Stimulated activated CD4-positive, alpha-beta T cell treated with anti-CD3 and anti-CD28 coated beads, Interleukin-1b, Interleukin-23, amount 100 ng/mL, for 4 hours (primary cell): ENCODE results near the gene RAD17.
"Not testable (repeated sequence)": the region's sequence is repeated elsewhere in the genome, so short reads cannot be mapped to it uniquely, and the experiment has no call there.

Experiments used
- DNase-seq, 2 donors: peaks; one replicate each; pipeline ENCODE4 v3.0.0-alpha.2; 2020; ENCODE audit warnings: low read depth in 2 of 2

Gene RAD17, protein sequence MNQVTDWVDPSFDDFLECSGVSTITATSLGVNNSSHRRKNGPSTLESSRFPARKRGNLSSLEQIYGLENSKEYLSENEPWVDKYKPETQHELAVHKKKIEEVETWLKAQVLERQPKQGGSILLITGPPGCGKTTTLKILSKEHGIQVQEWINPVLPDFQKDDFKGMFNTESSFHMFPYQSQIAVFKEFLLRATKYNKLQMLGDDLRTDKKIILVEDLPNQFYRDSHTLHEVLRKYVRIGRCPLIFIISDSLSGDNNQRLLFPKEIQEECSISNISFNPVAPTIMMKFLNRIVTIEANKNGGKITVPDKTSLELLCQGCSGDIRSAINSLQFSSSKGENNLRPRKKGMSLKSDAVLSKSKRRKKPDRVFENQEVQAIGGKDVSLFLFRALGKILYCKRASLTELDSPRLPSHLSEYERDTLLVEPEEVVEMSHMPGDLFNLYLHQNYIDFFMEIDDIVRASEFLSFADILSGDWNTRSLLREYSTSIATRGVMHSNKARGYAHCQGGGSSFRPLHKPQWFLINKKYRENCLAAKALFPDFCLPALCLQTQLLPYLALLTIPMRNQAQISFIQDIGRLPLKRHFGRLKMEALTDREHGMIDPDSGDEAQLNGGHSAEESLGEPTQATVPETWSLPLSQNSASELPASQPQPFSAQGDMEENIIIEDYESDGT

DNA sequence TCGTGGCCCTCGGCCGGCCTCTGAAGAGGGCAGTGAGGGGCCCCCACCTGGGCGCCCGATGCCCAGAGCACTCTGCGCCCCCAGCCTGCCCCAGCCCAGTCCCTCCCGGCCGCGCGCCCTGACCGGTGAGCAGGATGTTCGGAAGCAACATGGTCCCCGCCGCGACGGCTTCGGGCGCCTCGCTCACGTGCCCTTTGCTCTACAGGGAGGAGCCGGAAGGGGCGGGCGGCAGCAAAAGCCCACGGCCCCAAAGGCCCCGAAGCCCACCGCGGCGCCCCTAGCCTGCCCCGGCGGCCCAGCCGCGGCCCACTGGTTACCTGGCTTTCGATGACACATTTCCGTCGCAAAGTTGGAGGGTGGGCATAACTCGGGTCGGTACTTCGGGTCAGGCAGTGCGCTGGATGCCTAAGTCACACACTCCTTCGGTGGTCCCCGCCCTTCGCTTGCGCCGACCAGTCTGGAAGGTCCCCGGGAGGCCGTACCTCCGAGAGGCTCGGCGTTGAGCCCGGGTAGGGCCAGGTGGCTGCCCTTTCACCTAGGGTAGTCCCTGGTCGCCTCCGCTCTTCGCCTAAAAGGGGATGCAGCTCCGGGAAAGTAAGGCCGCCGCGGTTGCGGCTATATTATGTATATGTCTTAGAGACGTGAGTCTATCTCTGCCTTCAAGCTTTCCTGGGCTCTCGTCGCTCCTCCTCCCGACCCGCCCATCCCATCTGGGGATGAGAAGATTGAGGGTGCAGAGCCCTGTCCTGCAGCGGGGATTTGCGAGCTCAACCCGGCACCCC, at the start of gene RAD17, which contains the start of the genes AK6 and TAF9:
Gene RAD17 (plus strand): TSS at position 479 of the 782 bp plus-strand sequence. CDS start 2,391 bp downstream, outside the sequence.
Gene AK6 (minus strand): TSS at position 181 of the 782 bp plus-strand sequence. CDS start 30 bp downstream, at position 151.
Gene TAF9 (minus strand): TSS at position 181 of the 782 bp plus-strand sequence. CDS start 3,783 bp downstream, outside the sequence.
- peak; percentile 78 to 84 for DNase-seq

DNA sequence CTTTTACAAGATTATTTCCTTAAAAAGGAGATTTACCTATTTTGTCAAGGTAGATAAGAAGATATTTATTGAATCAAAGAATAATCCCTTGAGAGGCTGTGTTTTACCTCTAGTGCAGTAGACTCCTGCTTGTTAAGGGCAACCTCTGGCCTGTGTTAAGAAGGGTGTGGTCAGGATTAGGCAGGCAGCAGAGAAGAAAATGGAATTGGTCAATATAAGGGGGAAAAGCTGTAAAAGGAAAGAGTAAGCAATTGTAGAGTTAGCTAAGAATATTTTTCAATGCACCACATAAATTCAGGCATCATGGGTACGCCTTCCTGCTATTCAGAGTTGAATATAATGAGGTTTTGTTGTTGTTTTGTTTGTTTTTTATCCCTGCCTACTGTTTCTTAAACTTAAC, 43.3 kb upstream of the RAD17 start:
- DNase-seq: no peak

DNA sequence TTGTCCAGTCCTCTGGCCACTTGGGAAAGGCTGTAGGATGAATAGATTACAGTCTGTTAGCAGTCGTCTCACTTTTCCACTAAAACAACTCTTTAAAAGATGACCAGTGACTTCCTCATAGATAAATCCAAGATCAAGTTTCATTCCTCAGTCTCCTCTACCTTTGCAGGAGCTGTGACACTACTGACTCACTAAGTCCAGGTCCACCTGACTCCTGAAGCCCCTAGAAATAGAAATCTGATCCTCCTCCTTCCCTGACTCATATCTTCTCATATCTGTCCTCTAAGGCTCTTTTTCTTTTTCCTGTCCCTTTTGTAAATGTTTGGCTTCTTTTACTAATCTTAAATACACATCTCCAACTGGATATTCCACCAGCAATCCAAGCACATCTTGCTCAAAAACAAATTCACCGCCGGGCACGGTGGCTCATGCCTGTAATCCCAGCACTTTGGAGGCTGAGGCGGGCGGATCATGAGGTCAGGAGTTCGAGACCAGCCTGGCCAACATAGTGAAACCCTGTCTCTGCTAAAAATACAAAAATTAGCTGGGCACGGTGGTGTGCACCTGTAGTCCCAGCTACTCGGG, 39.6 kb upstream of the RAD17 start:
- DNase-seq: no peak

DNA sequence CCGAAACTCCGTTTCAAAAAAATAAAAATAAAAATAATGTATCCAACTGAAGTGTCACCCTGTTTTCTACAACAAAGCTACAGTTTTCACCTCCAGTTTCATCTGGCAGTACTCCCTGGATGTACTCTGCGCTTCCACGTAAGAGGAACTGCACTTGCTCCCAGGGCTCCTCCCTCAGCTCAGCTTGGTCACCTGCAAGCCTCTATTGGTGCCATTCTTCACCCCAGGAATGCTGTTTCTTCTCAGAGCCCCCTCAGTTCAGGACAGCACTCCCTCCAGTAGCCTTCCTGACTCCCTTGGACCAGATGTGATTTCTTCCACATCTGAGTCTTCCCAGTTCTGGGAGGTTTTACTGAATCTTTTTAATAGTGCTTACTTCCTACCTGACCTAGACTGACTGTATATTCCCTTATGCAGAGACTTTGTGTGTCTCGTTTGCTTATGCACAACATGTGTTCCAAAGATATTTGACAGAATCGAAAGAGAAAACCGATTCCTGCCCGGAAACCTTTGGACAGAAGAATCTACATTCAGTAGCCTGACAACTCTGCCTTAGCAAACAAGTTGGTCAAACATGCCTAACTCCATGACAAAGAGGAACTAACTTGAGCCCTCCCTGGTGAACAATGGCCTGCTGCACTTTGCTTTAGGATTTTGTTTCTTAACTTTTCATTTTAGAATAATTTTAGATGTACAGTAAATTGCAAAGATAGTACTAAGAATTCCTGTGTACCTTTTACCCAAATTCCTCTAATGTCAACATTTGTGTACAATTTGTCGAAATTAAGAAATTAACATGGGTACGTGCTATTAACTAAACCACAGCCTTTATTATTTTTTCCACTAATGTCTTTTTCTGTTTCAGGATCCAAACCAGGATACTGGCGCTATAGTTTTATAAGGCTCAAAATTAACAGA, 37.8 kb upstream of the RAD17 start:
- no peak for DNase-seq

DNA sequence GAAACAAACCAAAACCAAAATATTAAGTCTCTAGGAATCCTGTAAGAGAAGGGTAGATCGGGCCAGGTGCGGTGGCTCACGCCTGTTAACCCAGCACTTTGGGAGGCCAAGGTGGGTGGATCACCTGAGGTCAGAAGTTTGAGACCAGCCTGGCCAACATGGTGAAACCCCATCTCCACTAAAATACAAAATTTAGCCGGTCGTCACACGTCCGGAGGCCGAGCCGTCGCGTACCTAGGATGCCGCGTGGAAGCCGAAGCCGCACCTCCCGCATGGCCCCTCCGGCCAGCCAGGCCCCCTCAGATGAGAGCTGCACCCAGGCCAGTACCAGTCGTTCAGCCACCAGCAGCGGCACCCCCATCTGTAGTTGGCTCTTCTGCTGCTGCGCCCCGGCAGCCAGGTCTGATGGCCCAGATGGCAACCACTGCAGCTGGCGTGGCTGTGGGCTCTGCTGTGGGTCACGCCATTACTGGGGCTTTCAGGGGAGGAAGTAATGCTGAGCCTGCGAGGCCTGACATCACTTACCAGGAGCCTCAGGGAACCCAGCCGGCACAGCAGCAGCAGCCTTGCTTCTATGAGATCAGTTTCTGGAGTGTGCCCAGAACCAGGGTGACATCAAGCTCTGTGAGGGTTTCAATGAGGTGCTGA, 35.8 kb upstream of the RAD17 start:
- not testable (repeated sequence) for DNase-seq

DNA sequence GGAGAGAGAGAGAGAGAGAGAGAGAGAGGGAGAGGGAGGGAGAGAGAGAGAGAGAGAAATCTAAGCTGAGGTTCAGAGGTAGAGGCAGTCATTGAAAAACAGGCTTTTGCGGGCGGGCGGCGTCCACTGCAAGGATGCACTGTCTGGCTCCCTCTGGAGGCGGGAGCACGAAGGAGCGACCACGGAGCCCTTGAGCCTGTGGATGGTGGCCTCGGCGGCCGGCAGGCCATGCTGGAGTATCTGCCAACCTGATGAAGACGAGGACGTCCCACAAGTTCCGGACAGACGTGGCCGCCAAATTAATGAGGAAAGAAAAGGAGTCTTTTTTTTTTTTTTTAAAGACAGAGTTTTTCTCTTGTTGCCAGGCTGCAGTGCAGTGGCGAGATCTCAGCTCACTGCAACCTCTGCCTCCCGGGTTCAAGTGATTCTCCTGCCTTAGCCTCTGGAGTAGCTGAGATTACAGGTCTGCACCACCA, 34.8 kb upstream of the RAD17 start:
- DNase-seq: peak; percentile 47 to 58

DNA sequence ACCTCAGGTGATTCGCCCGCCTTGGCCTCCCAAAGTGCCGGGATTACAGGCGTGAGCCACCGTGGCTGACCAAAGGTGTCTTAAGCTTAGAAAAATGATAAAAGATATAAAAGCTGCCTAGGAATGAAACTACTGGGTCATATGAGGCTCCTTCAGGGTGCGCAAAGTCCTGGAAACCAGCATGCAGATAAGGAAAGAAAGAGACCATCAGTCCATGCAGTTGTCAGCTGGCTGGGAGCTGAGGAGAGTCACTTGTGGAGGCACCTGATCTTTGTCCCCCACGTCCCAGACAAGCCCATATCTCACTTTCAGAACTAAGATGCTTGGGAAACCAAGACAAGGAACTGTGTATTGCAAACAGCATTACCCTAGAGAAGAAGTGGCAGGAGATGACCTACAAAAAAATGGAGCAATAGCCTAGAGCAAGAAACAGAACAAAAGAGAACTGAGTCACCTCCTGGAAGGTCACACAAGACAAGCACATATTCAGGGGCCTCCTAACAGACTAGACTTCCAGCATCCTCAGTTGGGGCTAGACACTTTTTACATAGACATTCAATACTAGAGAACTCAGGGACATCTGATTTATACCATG, 34.2 kb upstream of the RAD17 start:
- no peak for DNase-seq

DNA sequence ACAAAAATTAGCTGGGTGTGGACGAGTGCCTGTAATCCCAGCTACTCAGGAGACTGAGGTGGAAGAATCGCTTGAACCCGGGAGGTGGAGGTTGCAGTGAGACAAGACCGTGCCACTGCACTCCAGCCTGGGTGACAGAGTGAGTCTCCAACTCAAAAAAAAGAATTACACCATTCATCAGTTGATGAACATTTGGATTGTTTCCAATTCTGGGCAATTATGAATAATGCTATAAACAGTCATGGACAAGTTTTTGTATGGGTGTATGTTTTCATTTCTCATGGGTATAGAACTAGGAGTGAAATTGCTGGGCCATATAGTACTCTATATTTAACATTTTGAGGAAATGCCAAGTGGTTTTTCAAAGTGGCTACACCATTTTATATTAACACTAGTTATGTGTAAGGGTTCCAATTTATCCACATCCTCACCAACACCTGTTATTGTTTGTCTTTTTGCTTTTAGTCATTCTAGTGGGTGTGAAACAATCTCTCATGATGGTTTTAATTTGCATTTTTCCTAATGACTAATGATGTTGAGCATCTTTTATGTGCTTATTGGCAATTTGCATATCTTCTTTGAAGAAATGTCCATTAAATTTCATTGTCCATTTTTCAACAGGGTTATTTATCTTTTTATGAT, 28.0 kb upstream of the RAD17 start:
- no peak for DNase-seq

DNA sequence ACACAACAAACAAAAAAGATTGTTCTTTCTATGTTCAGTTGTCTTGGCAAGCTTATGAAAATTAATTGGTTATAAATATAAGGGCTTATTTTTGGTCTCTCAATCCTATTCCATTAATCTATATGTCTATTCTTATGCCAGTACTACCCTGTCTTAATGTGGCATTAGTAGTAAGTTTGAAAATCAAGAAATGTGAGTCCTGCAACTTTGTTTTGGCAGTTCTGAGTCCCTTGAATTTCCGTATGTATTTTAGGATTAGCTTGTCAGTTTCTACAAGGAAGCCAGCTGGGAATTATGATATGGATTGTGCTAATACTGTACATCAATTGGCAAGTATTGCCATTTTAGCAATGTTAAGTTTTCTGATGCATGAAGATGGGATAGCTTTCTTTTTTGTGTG, 26.5 kb upstream of the RAD17 start:
- no peak for DNase-seq

DNA sequence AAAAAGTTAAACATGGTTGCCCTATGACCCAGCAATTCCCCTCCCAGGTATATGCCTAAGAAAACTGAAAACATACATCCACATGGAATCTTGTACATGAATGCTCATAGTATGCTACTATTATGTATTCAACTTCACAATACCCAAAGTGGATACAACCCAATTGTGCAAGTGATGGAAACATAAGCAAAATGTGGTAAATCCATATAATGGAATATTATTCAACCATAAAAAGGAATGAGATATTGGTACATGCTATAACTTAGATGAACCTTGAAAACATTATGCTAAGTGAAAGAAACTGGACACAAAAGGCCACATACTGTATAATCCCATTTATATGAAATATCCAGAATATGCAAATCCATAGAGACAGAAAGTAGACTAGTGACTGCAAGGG, 19.0 kb upstream of the RAD17 start:
- no peak for DNase-seq

DNA sequence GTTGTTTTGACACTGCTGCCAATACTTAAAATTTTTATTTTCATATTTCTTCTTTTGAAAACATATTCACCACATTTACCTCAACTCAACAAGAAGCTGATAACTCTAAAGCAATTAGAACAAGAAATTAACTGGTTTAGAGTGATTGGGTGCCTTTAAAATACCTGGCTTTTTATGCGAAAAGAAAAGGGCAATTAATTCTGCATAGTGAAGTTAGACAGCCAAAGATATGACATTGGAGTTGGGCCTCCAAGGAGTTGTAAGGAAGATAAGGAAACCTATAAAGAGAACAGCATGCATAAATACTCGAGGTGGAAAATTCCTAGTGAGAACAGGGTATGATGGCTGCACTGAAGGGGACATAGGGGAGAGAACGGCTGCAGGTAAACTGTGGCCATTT, 9.9 kb upstream of the RAD17 start:
- no peak for DNase-seq

DNA sequence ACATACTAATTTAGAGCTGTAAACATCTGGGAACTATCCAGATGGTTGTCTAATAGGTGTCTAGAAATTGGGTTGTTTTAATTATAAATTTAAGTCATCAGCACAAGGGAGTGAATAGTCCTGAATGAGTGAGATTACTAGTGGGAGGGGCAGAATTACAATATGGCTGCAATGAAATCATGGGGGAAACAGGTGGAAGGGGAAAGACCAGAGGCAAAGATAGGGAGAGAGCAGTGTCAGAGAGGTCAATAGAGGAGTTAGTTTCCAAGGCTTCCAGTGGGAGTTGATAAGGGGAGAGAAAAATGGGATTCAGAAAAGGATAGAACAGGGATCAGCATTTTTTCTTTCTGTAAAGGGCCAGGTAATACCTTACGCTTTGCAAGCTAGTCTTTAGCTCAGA, 9.2 kb upstream of the RAD17 start:
- no peak for DNase-seq

DNA sequence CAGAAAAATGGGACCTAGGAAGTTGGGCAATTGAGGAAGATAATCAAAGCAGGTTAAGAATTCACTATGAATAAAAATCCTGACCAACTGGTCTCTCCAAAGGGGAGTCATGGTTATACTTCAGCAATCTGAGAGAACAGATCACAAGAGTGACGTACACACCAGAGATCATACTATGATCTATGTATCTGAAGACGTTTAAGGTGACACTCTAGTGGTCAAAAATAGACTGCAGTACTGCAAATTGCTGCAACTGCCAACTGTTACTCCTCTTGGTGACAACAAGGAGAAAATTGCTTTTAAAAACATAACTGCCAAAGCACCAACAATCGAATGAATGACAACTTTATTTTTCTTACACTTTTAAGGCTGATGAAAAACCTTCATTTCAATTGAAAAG, 5.2 kb upstream of the RAD17 start:
- DNase-seq: no peak

DNA sequence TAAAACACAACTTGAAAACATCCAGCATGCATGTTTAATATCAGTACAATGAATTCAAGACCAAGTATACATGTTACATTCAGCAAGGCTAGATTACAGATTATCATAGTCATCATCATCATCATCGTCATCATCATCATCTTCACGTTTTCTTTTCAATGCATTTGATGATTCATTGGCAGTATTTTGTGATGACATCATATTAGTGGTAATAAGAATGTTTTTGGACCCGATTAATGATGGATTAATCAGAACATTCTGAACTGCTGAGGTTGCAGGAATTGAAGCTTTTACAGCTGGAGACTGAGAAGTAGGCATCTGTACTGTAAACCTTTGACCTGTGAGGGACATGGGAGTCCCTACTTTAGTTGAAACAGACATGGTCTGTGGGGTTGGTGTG, 4.8 kb upstream of the RAD17 start:
- DNase-seq: no peak

DNA sequence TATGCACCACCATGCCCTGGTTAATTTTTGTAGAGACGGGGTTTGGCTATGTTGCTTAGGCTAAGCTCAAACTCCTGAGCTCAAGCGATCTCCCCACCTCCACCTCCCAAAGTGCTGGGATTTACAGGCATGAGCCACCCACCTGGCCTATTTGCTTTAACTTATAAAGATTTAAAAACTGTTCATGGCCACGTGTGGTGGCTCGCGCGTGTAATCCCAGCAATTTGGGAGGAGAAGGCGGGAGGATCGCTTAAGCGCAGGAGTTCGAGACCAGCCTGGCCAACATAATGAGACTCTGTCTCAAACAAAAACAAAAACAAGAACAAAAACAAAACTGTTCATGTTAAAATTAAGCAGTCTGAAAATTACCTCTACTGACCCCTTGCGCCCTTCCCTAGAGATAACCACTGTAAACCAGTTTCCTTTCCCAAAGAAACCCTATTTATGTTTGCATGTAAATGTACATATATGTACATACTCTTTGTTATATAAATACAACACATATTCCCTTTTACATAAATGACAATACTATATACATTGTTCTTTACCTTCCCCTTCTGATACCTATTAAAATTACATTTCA, 1.8 kb upstream of the RAD17 start:
- no peak for DNase-seq

DNA sequence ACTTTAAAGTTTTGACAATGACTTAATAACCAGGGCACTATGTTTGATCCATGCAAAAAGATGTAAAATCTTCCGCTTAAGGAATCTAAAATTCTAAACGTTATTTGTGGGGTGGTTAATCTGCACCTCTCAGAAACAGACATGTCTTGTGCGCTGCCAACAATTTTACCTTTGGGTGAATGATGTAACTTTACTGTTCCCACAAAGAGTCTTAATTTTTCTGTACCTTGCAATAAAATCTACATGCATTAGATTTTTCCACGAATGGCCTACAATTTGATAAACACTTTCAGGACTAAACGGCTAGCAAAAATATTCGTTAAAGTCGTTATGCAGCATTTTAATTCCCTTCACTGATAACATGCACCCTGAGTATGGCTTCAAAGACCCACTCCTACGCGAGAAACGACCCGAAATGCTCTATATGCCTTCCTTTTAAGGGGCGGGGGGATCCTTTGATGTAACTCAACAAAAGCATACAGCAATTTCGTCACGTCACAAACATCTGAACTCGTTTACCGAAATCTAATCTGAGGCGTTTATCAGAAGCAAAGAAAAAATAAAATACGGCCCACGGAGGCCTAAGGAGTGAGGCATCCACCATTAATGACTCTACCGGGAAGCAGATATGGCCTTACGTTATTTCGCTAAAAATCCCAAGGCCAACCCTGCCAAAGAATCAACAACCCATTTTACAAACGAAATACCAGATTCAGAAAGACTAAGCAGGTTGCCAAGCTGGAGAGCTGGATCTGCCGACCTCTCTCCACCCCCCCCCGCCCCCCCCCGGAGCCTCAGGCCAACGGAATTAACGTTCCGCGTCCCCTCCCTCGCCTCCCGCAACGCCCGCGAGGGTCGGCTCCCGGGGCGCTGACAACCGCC, 919 bp upstream of the RAD17 start:
- peak in 1 of 2 donors; percentile 26 for DNase-seq

DNA sequence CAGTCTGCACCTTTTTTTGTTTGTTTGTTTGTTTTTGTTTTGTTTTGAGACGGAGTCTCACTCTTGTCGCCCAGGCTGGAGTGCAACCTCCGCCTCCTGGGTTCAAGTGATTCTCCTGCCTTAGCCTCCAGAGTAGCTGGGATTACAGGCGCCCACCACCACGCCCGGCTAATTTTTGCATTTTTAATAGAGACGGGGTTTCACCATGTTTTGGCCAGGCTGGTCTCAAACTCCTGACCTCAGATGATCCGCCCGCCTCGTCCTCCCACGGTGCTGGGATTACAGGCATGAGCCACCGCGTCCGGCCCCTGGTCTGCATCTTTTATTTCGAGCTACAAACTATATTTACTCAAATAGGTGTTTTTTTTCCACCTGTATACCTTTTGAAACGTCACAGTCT, 717 bp downstream of the RAD17 start:
- not testable (repeated sequence) for DNase-seq

DNA sequence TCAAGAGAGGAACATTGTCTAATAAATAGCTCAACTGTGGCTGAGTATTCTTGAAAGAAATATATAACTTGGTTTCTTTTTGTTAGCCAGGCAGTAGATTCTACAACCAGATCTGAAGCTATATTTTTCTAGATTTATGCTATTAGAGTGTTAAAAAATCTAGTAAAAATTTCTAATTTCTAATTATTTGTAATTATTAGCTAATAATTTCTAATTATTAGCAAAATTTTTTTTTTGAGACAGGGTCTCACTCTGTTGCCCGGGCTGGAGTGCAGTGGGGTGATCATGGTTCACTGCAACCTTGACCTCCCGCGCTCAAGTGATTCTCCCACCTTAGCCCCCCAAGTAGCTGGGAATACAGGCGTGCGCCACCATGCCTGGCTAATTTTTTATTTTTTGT, 2.8 kb downstream of the RAD17 start:
- no peak for DNase-seq
